SJSA1 (cell line): ENCODE measurements around the gene DAZ2. TPM values are rescaled to one million over a fixed set of nuclear protein-coding genes. Genes with fewer than 3 reads are reported as not detected.
"Not testable (repeated sequence)": the region's sequence is repeated elsewhere in the genome, so short reads cannot be mapped to it uniquely, and the experiment has no call there.

Source experiments
- DNase-seq, 2 experiments: peaks; one replicate each; pipeline ENCODE4 v3.0.0-alpha.2; 2015 to 2020; ENCODE audit warnings: low spot score in 2 of 2, low read depth in 1 of 2
- H3K27ac ChIP-seq: fragments of 250-450 bp; sonication (Bioruptor Pico); 2 replicates; pipeline ENCODE4 v1.5.1; 2020; ENCODE audit warnings: mild to moderate bottlenecking, moderate library complexity
- H3K27me3 ChIP-seq: fragments of 250-450 bp; sonication (Bioruptor Pico); replicated peaks from 2 replicates; pipeline ENCODE4 v1.5.1; 2020; ENCODE audit warnings: mild to moderate bottlenecking, moderate library complexity
- H3K36me3 ChIP-seq: fragments of 250-450 bp; sonication (Bioruptor Pico); 2 replicates; pipeline ENCODE4 v1.5.1; 2020; ENCODE audit warnings: mild to moderate bottlenecking
- H3K4me1 ChIP-seq: fragments of 250-450 bp; sonication (Bioruptor Pico); replicated peaks from 2 replicates; pipeline ENCODE4 v1.6.1; 2021; ENCODE audit warnings: mild to moderate bottlenecking
- H3K4me3 ChIP-seq: fragments of 250-450 bp; sonication (Bioruptor Pico); 2 replicates; pipeline ENCODE4 v1.5.1; 2020; ENCODE audit warnings: mild to moderate bottlenecking
- H3K9me3 ChIP-seq: fragments of 250-450 bp; sonication (Bioruptor Pico); replicated peaks from 2 replicates; pipeline ENCODE4 v1.5.1; 2020; ENCODE audit warnings: mild to moderate bottlenecking
- total RNA-seq: library from RNA; depleted of rRNA; stranded (reverse); fragments of >200 nt; shearing (Covaris generic); gene quantifications from 2 replicates; pipeline ENCODE4 v1.2.3, GENCODE V29; 2014; rRNA removed

DAZ2 gene
- not detected in 2 replicates for total RNA-seq

DNA sequence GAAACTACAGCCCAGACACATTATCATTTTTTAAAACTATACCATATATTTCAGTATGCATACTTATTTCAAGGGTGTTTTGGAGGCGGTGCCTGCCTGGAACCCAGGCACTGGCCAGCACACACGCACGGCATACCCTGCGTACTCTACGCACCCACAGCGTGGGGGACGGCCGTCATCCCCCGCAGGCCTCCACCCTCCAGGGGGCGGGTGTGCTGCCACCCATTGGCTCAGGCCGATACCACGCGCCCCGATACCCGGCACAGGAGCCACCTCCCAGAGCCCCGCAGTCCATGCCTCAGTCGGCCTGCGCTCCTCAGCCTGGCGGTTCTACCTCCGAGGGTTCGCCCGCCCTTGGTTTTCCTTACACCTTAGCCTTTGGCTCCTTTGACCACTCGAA lies at the start of gene DAZ2:
DAZ2 (plus strand) TSS at position 301 of the 400 bp plus-strand sequence. CDS start 208 bp downstream, outside the sequence.
- not testable (repeated sequence) for H3K27ac ChIP-seq, H3K27me3 ChIP-seq, H3K4me3 ChIP-seq, H3K9me3 ChIP-seq, H3K4me1 ChIP-seq, DNase-seq, H3K36me3 ChIP-seq

DNA sequence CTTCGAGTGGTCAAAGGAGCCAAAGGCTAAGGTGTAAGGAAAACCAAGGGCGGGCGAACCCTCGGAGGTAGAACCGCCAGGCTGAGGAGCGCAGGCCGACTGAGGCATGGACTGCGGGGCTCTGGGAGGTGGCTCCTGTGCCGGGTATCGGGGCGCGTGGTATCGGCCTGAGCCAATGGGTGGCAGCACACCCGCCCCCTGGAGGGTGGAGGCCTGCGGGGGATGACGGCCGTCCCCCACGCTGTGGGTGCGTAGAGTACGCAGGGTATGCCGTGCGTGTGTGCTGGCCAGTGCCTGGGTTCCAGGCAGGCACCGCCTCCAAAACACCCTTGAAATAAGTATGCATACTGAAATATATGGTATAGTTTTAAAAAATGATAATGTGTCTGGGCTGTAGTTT lies 20.4 kb upstream of the DAZ2 start, which contains the start of gene DAZ1:
DAZ1 (minus strand) TSS at position 101 of the 400 bp plus-strand sequence. CDS start 208 bp downstream, outside the sequence.
- H3K27me3 ChIP-seq, H3K27ac ChIP-seq, H3K4me3 ChIP-seq, H3K36me3 ChIP-seq, H3K4me1 ChIP-seq, DNase-seq, H3K9me3 ChIP-seq: not testable (repeated sequence)

GRCh38 chrY:23207455-23207854 lies 11.9 kb upstream of the DAZ2 start:
- H3K4me1 ChIP-seq, result not testable (repeated sequence)

DNA sequence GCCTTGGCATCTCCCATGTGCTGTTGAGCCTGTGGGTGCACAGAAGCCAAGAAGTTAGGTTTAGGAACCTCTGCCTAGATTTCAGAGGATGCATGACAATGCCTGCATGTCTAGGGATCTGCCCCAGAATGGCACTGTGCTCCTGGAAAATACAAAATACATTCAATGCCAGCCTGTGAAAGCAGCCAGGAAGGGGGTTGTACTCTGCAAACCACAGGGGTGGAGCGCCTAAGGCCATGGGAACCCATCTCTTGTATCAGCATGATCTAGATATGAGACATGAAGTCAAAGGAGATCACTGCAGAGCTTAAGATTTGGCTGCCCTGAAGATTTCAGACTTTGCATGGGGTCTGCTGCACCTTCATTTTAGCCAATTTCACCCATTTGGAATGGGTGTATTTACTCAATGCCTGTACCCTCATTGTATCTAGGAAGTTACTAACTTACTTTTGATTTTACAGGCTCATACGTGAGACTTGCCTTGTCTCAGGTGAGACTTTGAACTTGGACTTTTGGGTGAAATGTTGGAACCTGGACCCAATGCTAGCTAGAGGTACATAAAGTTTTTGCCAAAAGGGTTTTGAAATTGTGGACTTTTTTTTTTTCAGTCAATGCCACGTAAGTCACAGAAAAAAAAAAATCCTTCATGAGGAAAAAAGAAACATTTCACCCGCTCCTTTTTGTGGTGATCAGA lies 9.4 kb upstream of the DAZ2 start:
- not testable (repeated sequence) for DNase-seq, H3K27me3 ChIP-seq, H3K27ac ChIP-seq, H3K4me3 ChIP-seq, H3K9me3 ChIP-seq, H3K4me1 ChIP-seq, H3K36me3 ChIP-seq

More at GRCh38 chrY:23207455-23207854, 11.9 kb upstream of the DAZ2 start:
- H3K36me3 ChIP-seq, H3K9me3 ChIP-seq, H3K27ac ChIP-seq, H3K4me3 ChIP-seq, DNase-seq, H3K27me3 ChIP-seq: not testable (repeated sequence)

DNA sequence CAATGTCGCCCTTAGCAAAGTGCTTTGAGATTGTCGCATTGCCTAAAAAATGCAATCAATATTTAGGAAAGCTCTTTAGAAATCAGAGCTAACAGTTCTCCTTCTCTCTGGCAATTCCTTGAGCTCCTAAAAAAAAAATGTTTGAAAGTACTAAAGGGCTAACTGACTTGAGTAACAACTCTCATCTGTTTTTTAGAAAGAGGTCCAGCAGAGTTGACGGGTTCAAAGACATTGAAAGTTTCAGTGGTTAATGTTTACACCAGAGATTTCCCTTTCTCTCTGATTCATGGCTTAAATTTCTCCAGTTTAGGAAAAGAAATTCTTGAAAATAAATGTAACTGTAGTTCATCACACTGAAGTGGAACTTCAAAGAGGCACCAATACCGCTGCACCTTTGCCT lies 8.7 kb upstream of the DAZ2 start:
- H3K9me3 ChIP-seq, DNase-seq, H3K27ac ChIP-seq, H3K27me3 ChIP-seq, H3K36me3 ChIP-seq, H3K4me1 ChIP-seq, H3K4me3 ChIP-seq: not testable (repeated sequence)

Other genes starting within 250 kb of the DAZ2 start
- not detected in 2 replicates for gene BPY2, start 235.3 kb upstream of the DAZ2 start, total RNA-seq
- gene DAZ1, start 20.5 kb upstream of the DAZ2 start, total RNA-seq, result not detected in 2 replicates